H1 (cell line): ENCODE results near the gene ZYX. TPM values are rescaled to one million over a fixed set of nuclear protein-coding genes. Genes with fewer than 3 reads are reported as not detected.

Experiments
- CTCF ChIA-PET: fragments of 300-600 bp; sonication (Branson Sonifier 250); formaldehyde crosslinking; loops from one replicate; lab custom pipeline; 2021; ENCODE audit not compliant: partially characterized antibody; lab: Charles Lee
- POLR2A ChIA-PET: fragments of 300-600 bp; sonication (Branson Sonifier 250); formaldehyde crosslinking; loops from one replicate; lab custom pipeline; 2021; ENCODE audit warnings: inconsistent platforms; ENCODE audit not compliant: partially characterized antibody; lab: Charles Lee
- DNase-seq, 2 experiments: peaks; one replicate each; pipeline versions ENCODE4 v3.0.0 to v3.0.0-alpha.2; 2010 to 2022; ENCODE audit warnings: low spot score in 2 of 2, low read depth in 1 of 2, mixed read lengths in 1 of 2
- FAIRE-seq: peaks from 2 replicates; lab custom pipeline; 2011; peaks lifted over from hg19 to GRCh38; lab: Jason Lieb, UNC
- H2AFZ ChIP-seq: 2 replicates; pipeline ENCODE4 v1.8.1; 2012; ENCODE audit warnings: low read length, inconsistent platforms
- H2AK5ac ChIP-seq: 2 replicates; pipeline ENCODE4 v1.6.1; 2013; ENCODE audit warnings: low read depth, low read length
- H2BK120ac ChIP-seq: replicated peaks from 2 replicates; pipeline ENCODE3; 2013; ENCODE audit warnings: low read depth, low read length, inconsistent platforms
- H2BK12ac ChIP-seq: 2 replicates; pipeline ENCODE4 v1.6.1; 2013; ENCODE audit warnings: low read depth, low read length
- H2BK15ac ChIP-seq: 2 replicates; pipeline ENCODE4 v1.6.1; 2013; ENCODE audit warnings: low read length
- H2BK20ac ChIP-seq: 2 replicates; pipeline ENCODE4 v1.6.1; 2013; ENCODE audit warnings: low read length
- H2BK5ac ChIP-seq: 2 replicates; pipeline ENCODE4 v1.6.1; 2013; ENCODE audit warnings: low read depth, low read length
- H3K14ac ChIP-seq: 2 replicates; pipeline ENCODE4 v1.6.1; 2013; ENCODE audit warnings: inconsistent platforms; ENCODE audit not compliant: insufficient read length
- H3K18ac ChIP-seq: 2 replicates; pipeline ENCODE4 v1.6.1; 2013; ENCODE audit warnings: low read length; ENCODE audit errors: extremely low read depth
- H3K23ac ChIP-seq: 2 replicates; pipeline ENCODE4 v1.6.1; 2013; ENCODE audit warnings: inconsistent platforms; ENCODE audit not compliant: insufficient read length
- H3K23me2 ChIP-seq: 2 replicates; pipeline ENCODE4 v1.6.1; 2013; ENCODE audit warnings: low read depth, low read length
- H3K27ac ChIP-seq: 2 replicates; pipeline ENCODE4 v1.6.1; 2011; ENCODE audit warnings: low read depth, low read length, inconsistent platforms
- H3K27me3 ChIP-seq, 4 experiments: replicated peaks in 1 of 4; 1 replicate in 1 of 4; 2 replicates in 3 of 4; pipeline versions ENCODE4 v1.6.1 to v1.8.1; 2011 to 2013; ENCODE audit warnings: low read length in 3 of 4, mild to moderate bottlenecking in 3 of 4, inconsistent platforms in 2 of 4, mixed read lengths in 2 of 4, moderate library complexity in 1 of 4; ENCODE audit not compliant: control insufficient read depth in 3 of 4, insufficient read depth in 3 of 4; ENCODE audit errors: extremely low read depth in 1 of 4
- H3K36me3 ChIP-seq, 4 experiments: 2 replicates each; pipeline versions ENCODE4 v1.6.1 to v1.8.1; 2011 to 2013; ENCODE audit warnings: mild to moderate bottlenecking in 4 of 4, low read length in 3 of 4, moderate library complexity in 2 of 4, control low read depth in 1 of 4, inconsistent platforms in 1 of 4; ENCODE audit not compliant: insufficient read depth in 4 of 4, control insufficient read depth in 2 of 4
- H3K4ac ChIP-seq: replicated peaks from 2 replicates; pipeline ENCODE3; 2013; ENCODE audit warnings: low read length, low read depth, mixed read lengths, inconsistent platforms; ENCODE audit not compliant: insufficient read length
- H3K4me1 ChIP-seq, 4 experiments: replicated peaks in 1 of 4; 1 replicate in 1 of 4; 2 replicates in 3 of 4; pipeline versions ENCODE4 v1.6.1 to v1.8.1; 2011 to 2013; ENCODE audit warnings: low read length in 3 of 4, inconsistent platforms in 2 of 4, mixed read lengths in 1 of 4; ENCODE audit not compliant: insufficient read depth in 4 of 4, control insufficient read depth in 3 of 4
- H3K4me2 ChIP-seq, 2 experiments: 2 replicates each; pipeline versions ENCODE4 v1.6.1 to v1.8.1; 2011 to 2013; ENCODE audit warnings: low read depth in 2 of 2, low read length in 2 of 2, control low read depth in 1 of 2, inconsistent platforms in 1 of 2, mild to moderate bottlenecking in 1 of 2; ENCODE audit not compliant: insufficient read depth in 1 of 2
- H3K4me3 ChIP-seq, 4 experiments: fragments of 200-600, 300-600 bp in 1 of 4; sonication (generic), shearing (Covaris generic), sonication (Bioruptor Twin) in 1 of 4; 2 replicates each; pipeline versions ENCODE4 v1.5.1 to v1.8.1; 2011 to 2016; ENCODE audit warnings: low read length in 4 of 4, low read depth in 3 of 4, control low read depth in 2 of 4, inconsistent platforms in 2 of 4, mild to moderate bottlenecking in 2 of 4, mixed read lengths in 1 of 4, moderate library complexity in 1 of 4; ENCODE audit not compliant: insufficient read depth in 2 of 4; ENCODE audit errors: extremely low read depth in 1 of 4
- H3K56ac ChIP-seq: replicated peaks from 2 replicates; pipeline ENCODE3; 2013; ENCODE audit warnings: low read depth, mild to moderate bottlenecking, mixed read lengths, low read length, inconsistent platforms; ENCODE audit not compliant: insufficient read length
- H3K79me1 ChIP-seq: 2 replicates; pipeline ENCODE4 v1.6.1; 2013; ENCODE audit warnings: low read depth, low read length, control low read depth
- H3K79me2 ChIP-seq, 2 experiments: 2 replicates each; pipeline versions ENCODE4 v1.6.1 to v1.8.1; 2012 to 2013; ENCODE audit warnings: low read length in 2 of 2, mild to moderate bottlenecking in 2 of 2, inconsistent platforms in 1 of 2; ENCODE audit not compliant: insufficient read depth in 2 of 2, control insufficient read depth in 1 of 2
- H3K9ac ChIP-seq, 4 experiments: replicated peaks in 1 of 4; 1 replicate in 1 of 4; 2 replicates in 3 of 4; pipeline versions ENCODE4 v1.6.1 to v1.8.1; 2011 to 2013; ENCODE audit warnings: low read depth in 3 of 4, low read length in 3 of 4, control low read depth in 2 of 4, mild to moderate bottlenecking in 2 of 4, moderate library complexity in 2 of 4, inconsistent platforms in 1 of 4; ENCODE audit errors: extremely low read depth in 1 of 4
- H3K9me3 ChIP-seq, 2 experiments: 2 replicates each; pipeline versions ENCODE4 v1.6.1 to v1.8.1; 2012 to 2013; ENCODE audit warnings: mild to moderate bottlenecking in 2 of 2, moderate library complexity in 2 of 2, control low read depth in 1 of 2, inconsistent platforms in 1 of 2, low read depth in 1 of 2, low read length in 1 of 2, mixed read lengths in 1 of 2; ENCODE audit not compliant: insufficient read depth in 2 of 2
- H4K20me1 ChIP-seq, 2 experiments: replicated peaks in 1 of 2; 2 replicates each; pipeline versions ENCODE3 to v1.8.1; 2011 to 2013; ENCODE audit warnings: inconsistent platforms in 2 of 2, low read length in 2 of 2, mild to moderate bottlenecking in 1 of 2; ENCODE audit not compliant: insufficient read depth in 2 of 2, control insufficient read depth in 1 of 2
- H4K5ac ChIP-seq: 2 replicates; pipeline ENCODE4 v1.6.1; 2013; ENCODE audit warnings: low read length, low read depth, mixed read lengths, inconsistent platforms; ENCODE audit not compliant: insufficient read length
- H4K8ac ChIP-seq: 2 replicates; pipeline ENCODE4 v1.8.0; 2013; ENCODE audit warnings: mild to moderate bottlenecking, moderate library complexity, low read length, inconsistent platforms; ENCODE audit not compliant: insufficient read depth; ENCODE audit errors: extremely low read depth
- H4K91ac ChIP-seq: replicated peaks from 2 replicates; pipeline ENCODE3; 2013; ENCODE audit warnings: low read length, mixed read lengths, inconsistent platforms; ENCODE audit not compliant: insufficient read length
- SAP30 ChIP-seq: fragments of 300-600 bp; sonication (generic); IDR thresholded peaks from 2 replicates; pipeline ENCODE4 v1.7.1; 2012; ENCODE audit warnings: low read length, moderate library complexity, mild to moderate bottlenecking, inconsistent platforms; ENCODE audit not compliant: insufficient read depth, insufficient replicate concordance
- SIX5 ChIP-seq: IDR thresholded peaks from 2 replicates; pipeline ENCODE4 v1.6.1; 2011; ENCODE audit warnings: mild to moderate bottlenecking, low read depth, low read length
- SRF ChIP-seq: IDR thresholded peaks from 2 replicates; pipeline ENCODE4 v1.6.1; 2011; ENCODE audit warnings: mild to moderate bottlenecking, low read depth, low read length, moderate library complexity
- WGBS, 2 experiments: shearing (Covaris generic) in 1 of 2; methylation state at CpG; one replicate each; pipeline versions ENCODE4 v1.1.6 to v1.1.7; 2013 to 2015; ENCODE audit warnings: low lambda C conversion rate in 2 of 2, mixed read lengths in 2 of 2, inconsistent platforms in 1 of 2, low coverage in 1 of 2, missing lambda C conversion rate in 1 of 2; ENCODE audit not compliant: insufficient replicate concordance in 2 of 2, insufficient coverage in 1 of 2, insufficient read length in 1 of 2; ENCODE audit errors: extremely low coverage in 1 of 2, missing lambda C conversion rate in 1 of 2; 5-methylcytosine and 5-hydroxymethylcytosine counted together
- polyA plus RNA-seq, 7 experiments: library from polyadenylated mRNA; depleted of rRNA in 3 of 7; stranded (reverse) in 5 of 7; unstranded in 2 of 7; fragments of >200 nt in 5 of 7; fragments of 200-250 nt in 2 of 7; gene quantifications; 1 replicate in 5 of 7; 2 replicates in 1 of 7; 4 replicates in 1 of 7; pipeline versions ENCODE4 v1.2.1 to v1.2.3, GENCODE V29; 2011 to 2013; ENCODE audit warnings: missing spikeins in 2 of 7, mixed read lengths in 2 of 7
- total RNA-seq: library from RNA; stranded (reverse); fragmentation: NEBNext Ultra II Directional; extraction: Animal tissue kit (Norgen Biotek cat#: 25700); gene quantifications from 2 replicates; pipeline ENCODE4 v1.2.1, GENCODE V29; 2021

ZYX gene
- total and polyA plus RNA-seq, 2 of the 8 experiments (the other 6 are each of a cell fraction or from before 2014, with no cell fraction given) = 40.6 to 159 TPM

- H3K14ac ChIP-seq = no peak overlapping the region
- no peak overlapping the region for H3K4me3 ChIP-seq
- peak overlapping the region; percentile 69 for H2BK120ac ChIP-seq
- H3K9me3 ChIP-seq = no peaks in the 10 kb centered on the region
- peak overlapping the region; percentile 54 for H4K91ac ChIP-seq
- no peaks in the 10 kb centered on the region for H3K27me3 ChIP-seq
- H3K4me1 ChIP-seq = peaks cover 6 to 15% (median 14%) of the 10 kb centered on the region in 4 experiments
- peak overlapping the region; percentile 92; the same call in 1 of the 2 replicates for H2BK12ac ChIP-seq
- CTCF ChIA-PET = interaction anchor here (1.0 to 13.5 kb wide), 2 partner anchors 10 to 19 kb away, joined by 4 to 242 read pairs; no protein-coding TSS in a partner anchor
- H3K23me2 ChIP-seq = peaks cover under 1% of the 10 kb centered on the region
- H2AFZ ChIP-seq = no peak overlapping the region
- POLR2A ChIA-PET = no interaction called here
- DNase-seq (no peak), FAIRE-seq (no peak)
- peak overlapping the region; percentile 77; the same call in 1 of the 2 replicates for H2BK5ac ChIP-seq
- no peak overlapping the region; the same call in 1 of the 2 replicates for H2AK5ac ChIP-seq
- H4K8ac ChIP-seq = no peak overlapping the region
- H3K9ac ChIP-seq = no peak overlapping the region
- peaks cover 0 to 3% of the 10 kb centered on the region in 2 experiments; a peak in 3 of 4 replicates for H3K79me2 ChIP-seq
- H3K4ac ChIP-seq = peak overlapping the region; percentile 55
- no peaks in the 10 kb centered on the region for H4K20me1 ChIP-seq
- 0 out of 2 replicates have a peak overlapping the region, but pooled peaks have one; percentile 56 for H3K18ac ChIP-seq
- H3K27ac ChIP-seq = no peak overlapping the region
- H4K5ac ChIP-seq = no peak overlapping the region
- H3K36me3 ChIP-seq = no peaks in the 10 kb centered on the region
- no peak overlapping the region for H2BK15ac ChIP-seq
- no peak for TF ChIP-seq SRF
- TF ChIP-seq SIX5 = no peak
- no peak for TF ChIP-seq SAP30
- H3K23ac ChIP-seq = no peak overlapping the region
- WGBS, 2 experiments = 85% methylated on average over 8 of the region's 8 CpGs; no CpG with 5 or more reads in 1 of the 2 experiments
- H3K4me2 ChIP-seq = no peak overlapping the region
- H3K56ac ChIP-seq = peak overlapping the region; percentile 4
- peak overlapping the region; percentile 86; the same call in 1 of the 2 replicates for H2BK20ac ChIP-seq
- H3K79me1 ChIP-seq = peaks cover 2% of the 10 kb centered on the region
Observed at GRCh38 chr7:143413123-143413522, 32.0 kb downstream of the ZYX start.
